Esophagus squamous epithelium (tissue), 5 donors: ENCODE measurements around the gene MTF1. TPM values are rescaled to one million over a fixed set of nuclear protein-coding genes. Genes with fewer than 3 reads are reported as not detected.

Source experiments
- DNase-seq: peaks from one replicate; lab custom pipeline; 2025; lab: John Stamatoyannopoulos, UW
- H3K27ac ChIP-seq, 4 donors: fragments of 200-600 bp; sonication (generic); one replicate each; pipeline ENCODE4 v1.5.1; 2016 to 2019; ENCODE audit warnings: mild to moderate bottlenecking in 1 of 4
- H3K27me3 ChIP-seq, 4 donors: fragments of 200-600 bp; sonication (generic); 1 replicate in 3 of 4; 2 replicates in 1 of 4; pipeline versions ENCODE4 v1.5.1 to v1.6.0; 2017 to 2021; ENCODE audit warnings: antibody characterized with exemption in 1 of 4
- H3K36me3 ChIP-seq, 3 donors: fragments of 200-600 bp; sonication (generic); one replicate each; pipeline ENCODE4 v1.5.1; 2016 to 2019
- H3K4me1 ChIP-seq, 3 donors: fragments of 200-600 bp; sonication (generic); one replicate each; pipeline ENCODE4 v1.5.1; 2017 to 2019
- H3K4me3 ChIP-seq, 4 donors: fragments of 200-600 bp; sonication (generic); 1 replicate in 3 of 4; 2 replicates in 1 of 4; pipeline ENCODE4 v1.5.1; 2016 to 2019; ENCODE audit warnings: mild to moderate bottlenecking in 2 of 4, moderate library complexity in 1 of 4
- H3K9me3 ChIP-seq, 3 donors: fragments of 200-600 bp; sonication (generic); one replicate each; pipeline ENCODE4 v1.5.1; 2016 to 2019
- POLR2A ChIP-seq, 4 donors: fragments of 450-650 bp; IDR thresholded peaks; one replicate each; pipeline ENCODE4 v1.6.1; 2017; ENCODE audit warnings: antibody characterized with exemption in 4 of 4, mild to moderate bottlenecking in 4 of 4, moderate library complexity in 3 of 4
- WGBS, 2 donors: methylation state at CpG; one replicate each; pipeline ENCODE4 v1.1.5; 2018; 5-methylcytosine and 5-hydroxymethylcytosine counted together
- intact Hi-C: fragments of 100-400 bp; cut with DNase I; formaldehyde crosslinking; loops from one replicate; pipeline ENCODE4 v1.15.0; 2022
- total RNA-seq, 4 donors: library from RNA; depleted of rRNA; stranded (reverse); fragments of >200 nt; gene quantifications; one replicate each; pipeline ENCODE4 v1.1.0, GENCODE V29; 2016
- TF ChIP-seq, protein P1 (sequence below), 6 experiments: fragments of 450-650 bp in 4 of 6; fragments of 200-600 bp in 2 of 6; sonication (generic) in 2 of 6; IDR thresholded peaks; one replicate each; pipeline ENCODE4 v1.5.1; 2016 to 2019; ENCODE audit warnings: antibody characterized with exemption in 6 of 6, mild to moderate bottlenecking in 4 of 6, moderate library complexity in 4 of 6
- donor health status: DM: yes; HTN: yes; CAD: no.

Gene MTF1
- total RNA-seq, 4 donors from 2014 or later: 6.3 to 13.4 (median 9.9) TPM

DNA sequence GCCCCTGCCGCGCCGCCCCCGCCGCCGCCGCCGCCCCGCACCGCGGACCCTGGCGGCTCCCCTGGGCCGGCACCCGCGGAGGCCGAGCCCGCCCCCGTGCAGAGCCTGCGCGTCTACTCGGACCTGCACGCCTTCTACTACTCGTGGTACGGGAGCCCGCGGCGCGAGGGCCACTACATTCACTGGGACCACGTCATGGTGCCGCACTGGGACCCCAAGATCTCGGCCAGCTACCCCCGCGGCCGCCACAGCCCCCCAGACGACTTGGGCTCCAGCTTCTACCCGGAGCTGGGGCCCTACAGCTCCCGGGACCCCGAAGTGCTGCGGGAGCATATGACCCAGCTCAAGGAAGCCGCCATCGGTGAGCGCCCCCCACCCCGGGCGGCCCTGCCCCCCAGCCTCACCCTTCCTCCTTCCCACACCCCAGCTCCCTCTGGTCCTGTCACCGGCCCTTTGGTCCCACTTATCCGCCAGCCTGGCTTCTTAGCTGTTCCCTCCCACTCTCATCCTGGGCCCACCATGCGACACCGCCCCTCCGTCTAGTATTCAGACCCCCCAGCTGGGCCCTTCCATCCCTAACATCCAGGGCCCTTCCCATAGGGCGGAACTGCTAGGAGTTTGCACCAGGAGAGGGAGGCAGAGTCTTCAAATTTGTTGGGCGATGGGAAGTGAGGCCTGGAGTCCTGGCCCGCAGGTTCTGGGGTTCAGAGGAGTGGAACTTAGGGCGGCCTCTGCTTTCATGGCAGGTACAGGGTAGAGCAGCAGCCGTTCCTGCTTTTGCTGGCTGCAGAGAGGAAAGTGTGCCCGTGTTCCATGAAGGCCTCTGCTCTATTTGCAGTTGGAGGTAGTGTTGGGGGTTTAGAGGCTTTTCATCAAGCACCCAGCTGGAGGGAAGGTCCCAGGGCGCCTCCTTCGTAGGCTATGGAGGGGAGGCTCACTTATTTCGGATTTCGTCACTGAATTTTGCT lies 64.7 kb downstream of the MTF1 start:
- Histone ChIP-seq H3K9me3 (no peaks in the 10 kb centered on the region), H3K27me3 (peaks cover 0 to 30% (median 0%) of the 10 kb centered on the region in 4 donors), H3K36me3 (peaks cover 0 to 6% (median 0%) of the 10 kb centered on the region in 3 donors), H3K27ac (no peak overlapping the region), H3K4me1 (peaks cover 10 to 28% (median 12%) of the 10 kb centered on the region in 3 donors), H3K4me3 (peak overlapping the region; percentile 45 to 75 (median 54))
- intact Hi-C loops: no loop called here
- TF ChIP-seq, protein P1, sequence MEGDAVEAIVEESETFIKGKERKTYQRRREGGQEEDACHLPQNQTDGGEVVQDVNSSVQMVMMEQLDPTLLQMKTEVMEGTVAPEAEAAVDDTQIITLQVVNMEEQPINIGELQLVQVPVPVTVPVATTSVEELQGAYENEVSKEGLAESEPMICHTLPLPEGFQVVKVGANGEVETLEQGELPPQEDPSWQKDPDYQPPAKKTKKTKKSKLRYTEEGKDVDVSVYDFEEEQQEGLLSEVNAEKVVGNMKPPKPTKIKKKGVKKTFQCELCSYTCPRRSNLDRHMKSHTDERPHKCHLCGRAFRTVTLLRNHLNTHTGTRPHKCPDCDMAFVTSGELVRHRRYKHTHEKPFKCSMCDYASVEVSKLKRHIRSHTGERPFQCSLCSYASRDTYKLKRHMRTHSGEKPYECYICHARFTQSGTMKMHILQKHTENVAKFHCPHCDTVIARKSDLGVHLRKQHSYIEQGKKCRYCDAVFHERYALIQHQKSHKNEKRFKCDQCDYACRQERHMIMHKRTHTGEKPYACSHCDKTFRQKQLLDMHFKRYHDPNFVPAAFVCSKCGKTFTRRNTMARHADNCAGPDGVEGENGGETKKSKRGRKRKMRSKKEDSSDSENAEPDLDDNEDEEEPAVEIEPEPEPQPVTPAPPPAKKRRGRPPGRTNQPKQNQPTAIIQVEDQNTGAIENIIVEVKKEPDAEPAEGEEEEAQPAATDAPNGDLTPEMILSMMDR (IDR thresholded peaks at IDR 0.05): no peak
- TF ChIP-seq POLR2A (IDR thresholded peaks at IDR 0.05): no peak
- 15 to 39% methylated on average over 3 to 23 of the region's 59 CpGs for WGBS, 2 donors
- DNase-seq: no peak

DNA sequence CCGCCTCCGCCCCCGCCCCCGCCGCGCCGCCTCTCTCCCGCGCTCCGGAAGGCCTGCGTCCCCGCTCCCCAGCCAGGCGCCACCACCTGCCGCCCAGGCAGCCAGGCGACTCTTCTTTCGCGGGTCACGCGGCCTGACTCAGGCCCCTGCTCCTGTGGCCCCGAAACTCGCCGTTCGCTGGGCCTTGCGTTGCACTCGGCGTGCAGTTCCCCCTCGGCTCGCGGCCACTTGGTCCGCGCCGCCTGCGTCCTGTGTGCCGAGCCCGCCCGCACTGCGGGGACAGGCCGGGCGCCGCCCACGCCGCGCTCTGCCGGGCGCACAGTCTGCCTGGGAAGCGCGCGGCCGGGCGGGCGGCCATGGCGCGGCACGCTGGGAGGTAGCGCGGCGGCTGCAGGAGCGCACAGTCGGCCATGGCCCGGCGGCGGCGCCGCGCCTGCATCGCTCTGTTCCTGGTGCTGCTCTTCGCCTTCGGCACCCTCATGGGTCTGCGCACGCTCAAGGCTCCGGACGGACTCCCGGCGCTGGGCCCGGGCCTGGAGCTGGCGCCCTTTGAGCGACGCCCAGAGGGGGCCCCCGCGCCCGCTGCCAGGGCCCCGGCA lies 65.5 kb downstream of the MTF1 start, which contains the start of gene MANEAL:
TSS of gene MANEAL (plus strand) at position 75 of the 599 bp plus-strand sequence. CDS start at position 411, 336 bp downstream.
- H3K9me3 ChIP-seq: no peaks in the 10 kb centered on the region
- TF ChIP-seq, protein P1 (IDR thresholded peaks at IDR 0.05): peak in 2 of 6 experiments; percentile 4 to 8
- TF ChIP-seq POLR2A (IDR thresholded peaks at IDR 0.05): no peak
- peak within 1 kb of the TSS; percentile 45 to 75 (median 54) for H3K4me3 ChIP-seq
- no peaks in the 10 kb centered on the region for H3K36me3 ChIP-seq
- no peak for DNase-seq
- peaks cover 10 to 28% (median 12%) of the 10 kb centered on the region in 3 donors for H3K4me1 ChIP-seq
- H3K27ac ChIP-seq: peak within 1 kb of the TSS in 2 of 4 donors; percentile 26 to 42
- no CpG with 5 or more reads among the region's 82 CpGs for WGBS, 2 donors
- intact Hi-C loops: no loop called here
- peaks cover 0 to 37% (median 0%) of the 10 kb centered on the region in 4 donors for H3K27me3 ChIP-seq

DNA sequence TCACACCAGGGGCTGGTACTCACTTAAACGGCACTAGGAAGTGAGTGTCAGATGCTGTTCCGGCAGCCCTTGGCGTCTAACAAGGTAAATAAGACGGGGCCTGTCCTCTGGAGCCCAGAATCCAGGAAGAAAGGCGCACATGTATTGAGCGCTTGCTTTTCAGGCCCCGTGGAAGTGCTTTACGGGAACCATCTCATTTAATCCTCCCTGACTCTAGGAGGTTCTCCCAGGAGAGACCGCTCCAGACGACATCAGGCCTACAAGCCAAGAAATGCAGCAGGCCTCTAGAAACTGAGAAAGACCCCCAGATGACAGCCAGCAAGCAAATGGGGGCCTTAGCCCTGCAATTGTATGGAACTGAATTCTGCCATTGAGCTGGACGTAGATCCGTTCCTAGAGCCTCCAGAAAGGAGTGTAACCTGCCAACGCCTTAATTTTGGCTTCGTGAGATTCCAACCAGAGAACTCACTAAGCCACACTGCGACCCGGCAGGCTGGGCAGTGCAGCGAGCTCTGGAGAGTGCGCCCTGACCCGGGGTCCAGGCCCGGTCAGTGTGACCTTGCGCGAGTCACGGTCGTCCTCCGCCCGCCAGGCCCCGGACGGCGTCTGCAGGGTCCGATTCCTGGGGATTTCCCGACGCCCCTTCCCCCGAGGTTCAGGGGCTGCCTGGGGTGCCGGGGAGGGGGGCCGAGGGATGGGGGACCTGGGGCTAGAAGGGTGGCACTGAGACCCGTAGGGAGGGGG lies 66.3 kb downstream of the MTF1 start:
- Histone ChIP-seq H3K27ac (no peak overlapping the region), H3K4me3 (peak overlapping the region; percentile 45 to 75 (median 54)), H3K4me1 (peaks cover 10 to 28% (median 12%) of the 10 kb centered on the region in 3 donors), H3K27me3 (peaks cover 0 to 45% (median 0%) of the 10 kb centered on the region in 4 donors), H3K9me3 (no peaks in the 10 kb centered on the region), H3K36me3 (no peaks in the 10 kb centered on the region)
- TF ChIP-seq POLR2A (IDR thresholded peaks at IDR 0.05): no peak
- TF ChIP-seq, protein P1 (IDR thresholded peaks at IDR 0.05): no peak
- WGBS, 2 donors: 52 to 72% methylated on average over 9 to 12 of the region's 36 CpGs
- DNase-seq: no peak
- intact Hi-C loops: no loop called here

DNA sequence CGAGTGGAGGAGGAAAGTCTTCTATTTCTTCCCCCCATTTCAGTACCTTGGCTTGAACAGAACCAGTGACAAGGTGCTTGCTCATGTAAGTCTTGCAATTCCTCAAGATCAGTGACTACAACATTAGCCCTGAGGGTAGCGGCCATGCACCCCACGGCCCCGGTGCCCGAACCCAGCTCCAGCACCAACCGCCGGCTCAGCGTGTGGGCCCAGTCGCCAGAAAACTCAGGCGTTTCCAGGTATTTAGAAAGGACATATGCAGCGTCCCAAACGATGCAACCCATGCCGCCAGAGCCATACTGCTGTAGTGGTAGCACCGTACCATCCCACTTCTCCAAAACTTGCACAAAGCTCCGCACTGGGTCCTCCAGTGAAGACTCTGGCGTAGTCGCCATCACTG lies 76.9 kb downstream of the MTF1 start:
- H3K9me3 ChIP-seq: no peaks in the 10 kb centered on the region
- intact Hi-C loops: no loop called here
- no peaks in the 10 kb centered on the region for H3K4me1 ChIP-seq
- no peak overlapping the region for H3K4me3 ChIP-seq
- no peaks in the 10 kb centered on the region for H3K36me3 ChIP-seq
- H3K27ac ChIP-seq: no peak overlapping the region
- no peak for TF ChIP-seq POLR2A (IDR thresholded peaks at IDR 0.05)
- TF ChIP-seq, protein P1 (IDR thresholded peaks at IDR 0.05): no peak
- 72 to 84% methylated on average over 12 to 17 of the region's 17 CpGs for WGBS, 2 donors
- H3K27me3 ChIP-seq: peaks cover 0 to 44% (median 0%) of the 10 kb centered on the region in 4 donors
- no peak for DNase-seq
